K562 (cell line): ENCODE data around the gene SOS1. TPM values are rescaled to one million over a fixed set of nuclear protein-coding genes. Genes with fewer than 3 reads are reported as not detected.

Experiments used
- EP400 ChIP-seq: fragments of 450-650 bp; IDR thresholded peaks from 2 replicates; pipeline ENCODE4 v1.6.1; 2017; ENCODE audit warnings: antibody characterized with exemption, mild to moderate bottlenecking, moderate library complexity
- GATA2 ChIP-seq: sonication (generic); formaldehyde crosslinking; IDR thresholded peaks from 2 replicates; pipeline ENCODE4 v1.4.0; 2020; ENCODE audit warnings: mild to moderate bottlenecking, missing genetic modification reagents
- HNRNPL ChIP-seq: fragments of 200-400 bp; formaldehyde crosslinking; IDR thresholded peaks from 2 replicates; pipeline ENCODE4 v1.6.1; 2017; ENCODE audit warnings: low read depth, mild to moderate bottlenecking, low read length
- MEIS2 ChIP-seq: fragments of 450-650 bp; IDR thresholded peaks from 2 replicates; pipeline ENCODE4 v1.6.1; 2014; ENCODE audit warnings: mild to moderate bottlenecking; ENCODE audit not compliant: partially characterized antibody
- NFIX ChIP-seq: fragments of 250-450 bp; sonication (Bioruptor Pico); IDR thresholded peaks from 2 replicates; pipeline ENCODE4 v1.4.0; 2020; ENCODE audit warnings: low read depth, mild to moderate bottlenecking, moderate library complexity
- NR1H2 ChIP-seq: sonication (generic); formaldehyde crosslinking; IDR thresholded peaks from 2 replicates; pipeline ENCODE4 v1.4.0; 2020; ENCODE audit warnings: mild to moderate bottlenecking, missing genetic modification reagents
- NUFIP1 ChIP-seq: fragments of 450-650 bp; IDR thresholded peaks from 2 replicates; pipeline ENCODE4 v1.6.1; 2018; ENCODE audit not compliant: partially characterized antibody
- SIN3A ChIP-seq, 2 experiments: fragments of 150-350 bp in 1 of 2; IDR thresholded peaks; 2 replicates each; pipeline ENCODE4 v1.6.1; 2011 to 2016; ENCODE audit warnings: borderline replicate concordance in 2 of 2, low read depth in 2 of 2, low read length in 2 of 2, mild to moderate bottlenecking in 2 of 2, moderate library complexity in 2 of 2; ENCODE audit not compliant: control insufficient read depth in 1 of 2
- SIN3B ChIP-seq: fragments of 450-650 bp; IDR thresholded peaks from 2 replicates; pipeline ENCODE4 v1.6.1; 2017; ENCODE audit warnings: low read depth, mild to moderate bottlenecking, moderate library complexity
- SIX5 ChIP-seq, 2 experiments: IDR thresholded peaks; 2 replicates each; pipeline ENCODE4 v1.6.1; 2011; ENCODE audit warnings: low read length in 2 of 2, borderline replicate concordance in 1 of 2, low read depth in 1 of 2, mild to moderate bottlenecking in 1 of 2, moderate library complexity in 1 of 2; ENCODE audit not compliant: insufficient read depth in 1 of 2
- SMARCA4 ChIP-seq: fragments of 450-650 bp; IDR thresholded peaks from 2 replicates; pipeline ENCODE4 v1.6.1; 2016
- SP1 ChIP-seq: sonication (generic); formaldehyde crosslinking; IDR thresholded peaks from 2 replicates; pipeline ENCODE4 v1.8.1; 2022; ENCODE audit warnings: mild to moderate bottlenecking, missing genetic modification reagents
- SUPT5H ChIP-seq: fragments of 450-650 bp; IDR thresholded peaks from 2 replicates; pipeline ENCODE4 v1.6.1; 2016
- ZFP30 ChIP-seq: fragments of 250-450 bp; sonication (Bioruptor Pico); IDR thresholded peaks from 2 replicates; pipeline ENCODE4 v1.8.0; 2022; ENCODE audit warnings: moderate library complexity, mild to moderate bottlenecking, inconsistent platforms, borderline replicate concordance
- ZNF444 ChIP-seq: fragments of 250-450 bp; sonication (Bioruptor Pico); IDR thresholded peaks from 2 replicates; pipeline ENCODE4 v1.4.0; 2020; ENCODE audit warnings: mild to moderate bottlenecking, moderate library complexity
- ZNF586 ChIP-seq: fragments of 450-650 bp; formaldehyde crosslinking; conservative IDR thresholded peaks from 2 replicates; pipeline ENCODE4 v1.4.0; 2020; ENCODE audit warnings: mild to moderate bottlenecking, moderate library complexity
- ZSCAN32 ChIP-seq: fragments of 450-650 bp; formaldehyde crosslinking; IDR thresholded peaks from 2 replicates; pipeline ENCODE4 v1.4.0; 2020; ENCODE audit warnings: mild to moderate bottlenecking, moderate library complexity
- polyA plus RNA-seq, 8 experiments: library from polyadenylated mRNA; depleted of rRNA in 4 of 8; stranded (reverse) in 5 of 8; unstranded in 3 of 8; fragments of >200 nt; fragmentation: Nextera tagmentation in 2 of 8; fragmentation: Illumina TruSeq in 1 of 8; extraction: Ambion mirVana in 2 of 8; extraction: Trizol in 1 of 8; gene quantifications; 2 replicates each; pipeline versions ENCODE4 v1.2.1 to v1.2.3, GENCODE V29; 2011 to 2014; ENCODE audit warnings: inconsistent platforms in 1 of 8, missing spikeins in 1 of 8
- total RNA-seq, 7 experiments: library from RNA; depleted of rRNA in 6 of 7; stranded (reverse); fragments of >200 nt in 6 of 7; fragmentation: Illumina TruSeq in 2 of 7; extraction: Trizol in 2 of 7; gene quantifications; 2 replicates each; pipeline versions ENCODE4 v1.2.1 to v1.2.3, GENCODE V29; 2011 to 2021; ENCODE audit warnings: low replicate concordance in 1 of 7
- TF ChIP-seq, protein P1 (sequence below), 3 experiments: fragments of 200-800 bp in 1 of 3; sonication (Bioruptor generic) in 1 of 3; sonication (generic) in 1 of 3; formaldehyde crosslinking in 1 of 3; IDR thresholded peaks; 2 replicates each; pipeline versions ENCODE4 v1.6.1 to v1.8.0; 2016 to 2022; ENCODE audit warnings: mild to moderate bottlenecking in 2 of 3, missing compliant biosample characterization in 2 of 3, missing genetic modification characterization in 2 of 3, missing genetic modification reagents in 1 of 3
- TF ChIP-seq, protein P2 (sequence below): sonication (generic); formaldehyde crosslinking; IDR thresholded peaks from 2 replicates; pipeline ENCODE4 v1.8.1; 2023; ENCODE audit warnings: mild to moderate bottlenecking, missing genetic modification reagents, moderate library complexity
- TF ChIP-seq, protein P3 (sequence below): fragments of 450-650 bp; formaldehyde crosslinking; IDR thresholded peaks from 2 replicates; pipeline ENCODE4 v1.4.0; 2020; ENCODE audit warnings: mild to moderate bottlenecking, mixed read lengths
- TF ChIP-seq, protein P4 (sequence below), 2 experiments: fragments of 450-650 bp in 1 of 2; sonication (generic) in 1 of 2; formaldehyde crosslinking in 1 of 2; IDR thresholded peaks in 1 of 2; conservative IDR thresholded peaks in 1 of 2; 2 replicates each; pipeline versions ENCODE4 v1.6.1 to v1.8.1; 2016 to 2023; ENCODE audit warnings: mild to moderate bottlenecking in 2 of 2, moderate library complexity in 2 of 2, inconsistent platforms in 1 of 2, missing genetic modification reagents in 1 of 2

The SOS1 gene
- total and polyA plus RNA-seq, 9 of the 15 experiments (the other 6 are each of a cell fraction or from before 2014, with no cell fraction given) = 2.5 to 27.1 (median 16.3) TPM

DNA sequence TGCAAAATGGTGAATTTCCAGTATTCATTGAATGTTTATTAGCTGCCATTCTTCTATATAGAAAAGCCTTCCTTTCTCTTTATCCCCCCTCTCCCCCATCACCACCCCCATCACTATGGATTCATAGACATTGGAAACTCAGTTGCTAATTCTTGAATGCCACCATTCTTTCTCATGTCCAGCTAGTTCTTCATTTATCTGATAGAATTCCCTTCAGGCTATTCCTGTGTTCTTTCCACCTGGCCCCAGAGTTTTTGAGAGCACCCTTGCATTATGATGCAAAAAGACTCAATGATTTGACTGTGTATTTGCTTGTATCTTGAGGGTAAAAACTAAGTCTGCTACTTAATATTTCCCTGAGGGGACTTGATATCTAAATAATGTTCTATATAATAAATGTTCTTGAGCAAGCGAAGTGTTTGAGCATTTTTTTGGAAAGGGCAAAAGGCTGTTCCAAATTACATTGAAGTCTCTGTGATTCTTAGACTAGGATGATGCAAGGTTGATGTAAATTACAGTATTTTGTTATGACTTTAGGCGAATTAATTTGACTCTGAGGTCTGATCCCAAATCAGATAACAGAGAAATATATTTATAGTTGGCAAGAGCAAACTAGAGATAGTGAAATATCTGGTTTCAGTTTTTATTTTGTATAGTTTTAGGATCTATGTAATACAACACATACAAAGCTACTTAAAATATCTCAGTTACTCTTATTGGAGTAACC lies 18.8 kb upstream of the SOS1 start (continued):
- no peak for TF ChIP-seq SIX5 (IDR thresholded peaks at IDR 0.05; ENCODE audit: borderline replicate concordance in 1 of 2, insufficient read depth in 1 of 2, low read depth in 1 of 2, low read length in 2 of 2)
- TF ChIP-seq SIN3B = no peak
- TF ChIP-seq, protein P1, sequence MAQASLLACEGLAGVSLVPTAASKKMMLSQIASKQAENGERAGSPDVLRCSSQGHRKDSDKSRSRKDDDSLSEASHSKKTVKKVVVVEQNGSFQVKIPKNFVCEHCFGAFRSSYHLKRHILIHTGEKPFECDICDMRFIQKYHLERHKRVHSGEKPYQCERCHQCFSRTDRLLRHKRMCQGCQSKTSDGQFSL (CRISPR knock-in tag; IDR thresholded peaks at IDR 0.05) = no peak
- TF ChIP-seq, protein P1 (tag; IDR thresholded peaks at IDR 0.05) = 0 out of 4 replicates have a peak, but pooled peaks of 1 of the 2 experiments have one; percentile 4
- no peak for TF ChIP-seq SP1 (CRISPR knock-in tag)
- peak; percentile 75; the same call in 1 of the 2 replicates for TF ChIP-seq SMARCA4
- TF ChIP-seq ZFP30 (CRISPR knock-in tag) = no peak
- TF ChIP-seq GATA2 (CRISPR knock-in tag) = no peak
- TF ChIP-seq, protein P2, sequence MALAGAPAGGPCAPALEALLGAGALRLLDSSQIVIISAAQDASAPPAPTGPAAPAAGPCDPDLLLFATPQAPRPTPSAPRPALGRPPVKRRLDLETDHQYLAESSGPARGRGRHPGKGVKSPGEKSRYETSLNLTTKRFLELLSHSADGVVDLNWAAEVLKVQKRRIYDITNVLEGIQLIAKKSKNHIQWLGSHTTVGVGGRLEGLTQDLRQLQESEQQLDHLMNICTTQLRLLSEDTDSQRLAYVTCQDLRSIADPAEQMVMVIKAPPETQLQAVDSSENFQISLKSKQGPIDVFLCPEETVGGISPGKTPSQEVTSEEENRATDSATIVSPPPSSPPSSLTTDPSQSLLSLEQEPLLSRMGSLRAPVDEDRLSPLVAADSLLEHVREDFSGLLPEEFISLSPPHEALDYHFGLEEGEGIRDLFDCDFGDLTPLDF (CRISPR knock-in tag) = no peak
- no peak for TF ChIP-seq ZNF444 (CRISPR knock-in tag)
- TF ChIP-seq MEIS2 = peak; percentile 51
- no peak for TF ChIP-seq SIN3A (IDR thresholded peaks at IDR 0.05; ENCODE audit: borderline replicate concordance in 2 of 2, control insufficient read depth in 1 of 2, low read depth in 2 of 2, low read length in 2 of 2)
- TF ChIP-seq, protein P3, sequence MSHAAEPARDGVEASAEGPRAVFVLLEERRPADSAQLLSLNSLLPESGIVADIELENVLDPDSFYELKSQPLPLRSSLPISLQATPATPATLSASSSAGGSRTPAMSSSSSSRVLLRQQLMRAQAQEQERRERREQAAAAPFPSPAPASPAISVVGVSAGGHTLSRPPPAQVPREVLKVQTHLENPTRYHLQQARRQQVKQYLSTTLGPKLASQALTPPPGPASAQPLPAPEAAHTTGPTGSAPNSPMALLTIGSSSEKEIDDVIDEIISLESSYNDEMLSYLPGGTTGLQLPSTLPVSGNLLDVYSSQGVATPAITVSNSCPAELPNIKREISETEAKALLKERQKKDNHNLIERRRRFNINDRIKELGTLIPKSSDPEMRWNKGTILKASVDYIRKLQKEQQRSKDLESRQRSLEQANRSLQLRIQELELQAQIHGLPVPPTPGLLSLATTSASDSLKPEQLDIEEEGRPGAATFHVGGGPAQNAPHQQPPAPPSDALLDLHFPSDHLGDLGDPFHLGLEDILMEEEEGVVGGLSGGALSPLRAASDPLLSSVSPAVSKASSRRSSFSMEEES = no peak
- no peak for TF ChIP-seq NR1H2 (CRISPR knock-in tag)
- TF ChIP-seq ZNF586 (CRISPR knock-in tag) = no peak
- TF ChIP-seq SUPT5H = no peak
- TF ChIP-seq, protein P4, sequence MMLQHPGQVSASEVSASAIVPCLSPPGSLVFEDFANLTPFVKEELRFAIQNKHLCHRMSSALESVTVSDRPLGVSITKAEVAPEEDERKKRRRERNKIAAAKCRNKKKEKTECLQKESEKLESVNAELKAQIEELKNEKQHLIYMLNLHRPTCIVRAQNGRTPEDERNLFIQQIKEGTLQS (IDR thresholded peaks at IDR 0.05) = peak; percentile 89
- TF ChIP-seq, protein P4 (CRISPR knock-in tag; conservative IDR thresholded peaks at IDR 0.05) = no peak
- TF ChIP-seq EP400 = peak; percentile 61
- TF ChIP-seq HNRNPL = no peak
- no peak for TF ChIP-seq NFIX (CRISPR knock-in tag)
- TF ChIP-seq ZSCAN32 (CRISPR knock-in tag) = 0 out of 2 replicates have a peak, but pooled peaks have one; percentile 43
- no peak for TF ChIP-seq NUFIP1
